Fibroblast of mammary gland (primary cell): ENCODE data around the gene LPXN.

Experiments
- DNase-seq: peaks from one replicate; pipeline ENCODE4 v3.0.0-alpha.2; 2010; ENCODE audit warnings: low read depth
- H3K4me3 ChIP-seq: 2 replicates; pipeline ENCODE4 v1.5.1; 2011; ENCODE audit warnings: low read depth, mild to moderate bottlenecking, low read length, moderate library complexity; ENCODE audit not compliant: control insufficient read depth
- TF ChIP-seq, protein P1 (sequence below): conservative IDR thresholded peaks from 2 replicates; pipeline ENCODE4 v1.5.1; 2011; ENCODE audit warnings: low read depth, low read length, inconsistent platforms; ENCODE audit not compliant: control insufficient read depth, insufficient read depth

The LPXN gene

DNA sequence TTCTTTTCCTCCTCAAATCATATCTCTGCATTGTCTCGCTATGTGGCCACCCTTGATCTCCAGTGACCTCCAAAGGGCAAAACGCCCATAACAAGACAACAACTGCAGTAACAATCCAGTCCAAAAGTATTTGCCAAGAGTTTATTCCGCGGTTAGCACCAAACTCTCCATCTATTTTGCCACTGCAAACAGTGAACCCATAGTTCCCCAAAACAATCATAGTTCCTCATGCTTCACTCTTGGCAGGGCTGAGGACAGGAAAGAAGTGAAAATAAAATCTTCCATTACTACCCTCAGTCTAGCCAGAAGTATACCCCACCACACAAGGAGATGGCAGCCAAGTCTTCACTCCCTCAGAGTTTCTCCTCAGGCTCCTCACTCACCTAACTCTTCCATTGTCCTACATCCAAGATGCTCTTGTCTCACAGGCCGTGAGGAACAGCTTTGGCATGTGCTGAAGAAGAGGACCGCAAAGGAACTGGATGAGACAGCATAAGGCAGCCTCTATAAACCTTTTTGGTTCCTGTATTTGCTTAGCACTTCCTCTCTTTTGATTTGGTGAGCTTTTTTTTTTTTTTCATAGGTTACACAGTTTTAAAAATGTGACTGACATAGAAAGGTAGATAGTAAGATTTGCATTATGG lies at the start of gene LPXN:
Gene LPXN (minus strand): TSS at position 480 of the 644 bp plus-strand sequence. CDS start 84 bp downstream, at position 396.
- TF ChIP-seq, protein P1, sequence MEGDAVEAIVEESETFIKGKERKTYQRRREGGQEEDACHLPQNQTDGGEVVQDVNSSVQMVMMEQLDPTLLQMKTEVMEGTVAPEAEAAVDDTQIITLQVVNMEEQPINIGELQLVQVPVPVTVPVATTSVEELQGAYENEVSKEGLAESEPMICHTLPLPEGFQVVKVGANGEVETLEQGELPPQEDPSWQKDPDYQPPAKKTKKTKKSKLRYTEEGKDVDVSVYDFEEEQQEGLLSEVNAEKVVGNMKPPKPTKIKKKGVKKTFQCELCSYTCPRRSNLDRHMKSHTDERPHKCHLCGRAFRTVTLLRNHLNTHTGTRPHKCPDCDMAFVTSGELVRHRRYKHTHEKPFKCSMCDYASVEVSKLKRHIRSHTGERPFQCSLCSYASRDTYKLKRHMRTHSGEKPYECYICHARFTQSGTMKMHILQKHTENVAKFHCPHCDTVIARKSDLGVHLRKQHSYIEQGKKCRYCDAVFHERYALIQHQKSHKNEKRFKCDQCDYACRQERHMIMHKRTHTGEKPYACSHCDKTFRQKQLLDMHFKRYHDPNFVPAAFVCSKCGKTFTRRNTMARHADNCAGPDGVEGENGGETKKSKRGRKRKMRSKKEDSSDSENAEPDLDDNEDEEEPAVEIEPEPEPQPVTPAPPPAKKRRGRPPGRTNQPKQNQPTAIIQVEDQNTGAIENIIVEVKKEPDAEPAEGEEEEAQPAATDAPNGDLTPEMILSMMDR, result no peak
- DNase-seq, result peak; percentile 81
- H3K4me3 ChIP-seq, result peak within 1 kb of the TSS; percentile 38

DNA sequence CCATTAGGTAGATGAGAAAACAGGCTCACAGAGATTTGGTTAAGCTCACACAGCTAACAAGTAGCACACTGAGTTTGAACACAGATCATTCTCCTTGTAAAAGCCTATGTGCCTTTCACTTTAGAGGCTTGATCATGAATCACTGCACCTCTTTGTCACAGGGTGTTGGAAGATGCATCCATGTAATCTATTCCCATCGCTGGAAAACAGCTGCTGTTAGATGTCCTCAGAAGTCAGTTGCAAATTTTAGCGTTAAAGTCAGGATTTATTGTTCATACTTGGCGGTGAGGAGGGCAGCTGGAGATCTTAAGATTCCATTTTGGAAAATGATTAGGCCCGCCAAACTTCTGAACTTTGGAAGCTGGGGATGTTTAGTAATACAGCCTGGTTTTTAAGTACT lies 49.4 kb upstream of the LPXN start:
- peak; percentile 57 for DNase-seq
- H3K4me3 ChIP-seq, result no peak overlapping the region
- TF ChIP-seq, protein P1, result no peak

DNA sequence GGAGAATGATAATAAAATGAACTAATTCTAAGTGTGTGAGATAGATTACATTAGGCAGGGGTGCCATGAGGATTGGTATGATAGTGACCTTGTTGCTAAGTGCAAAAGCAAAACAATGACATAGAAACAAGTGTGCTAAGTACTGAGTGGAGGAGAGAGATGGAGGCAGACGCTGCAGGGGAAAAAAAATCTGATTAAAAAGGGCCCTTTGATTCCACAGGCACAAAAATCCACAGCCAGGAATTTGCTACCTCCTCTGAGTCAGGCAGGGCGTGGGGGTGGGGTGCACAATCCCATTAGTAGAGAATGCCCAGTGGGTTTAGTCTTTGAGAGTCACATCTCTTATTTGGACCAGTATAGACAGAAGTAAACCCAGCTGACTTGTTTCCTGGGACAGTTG lies 46.7 kb upstream of the LPXN start, which contains the start of gene CNTF:
Gene CNTF (plus strand): TSS at position 322 of the 400 bp plus-strand sequence. CDS start 88 bp downstream, outside the sequence.
- DNase-seq, result peak; percentile 3
- no peak within 1 kb of the TSS for H3K4me3 ChIP-seq

DNA sequence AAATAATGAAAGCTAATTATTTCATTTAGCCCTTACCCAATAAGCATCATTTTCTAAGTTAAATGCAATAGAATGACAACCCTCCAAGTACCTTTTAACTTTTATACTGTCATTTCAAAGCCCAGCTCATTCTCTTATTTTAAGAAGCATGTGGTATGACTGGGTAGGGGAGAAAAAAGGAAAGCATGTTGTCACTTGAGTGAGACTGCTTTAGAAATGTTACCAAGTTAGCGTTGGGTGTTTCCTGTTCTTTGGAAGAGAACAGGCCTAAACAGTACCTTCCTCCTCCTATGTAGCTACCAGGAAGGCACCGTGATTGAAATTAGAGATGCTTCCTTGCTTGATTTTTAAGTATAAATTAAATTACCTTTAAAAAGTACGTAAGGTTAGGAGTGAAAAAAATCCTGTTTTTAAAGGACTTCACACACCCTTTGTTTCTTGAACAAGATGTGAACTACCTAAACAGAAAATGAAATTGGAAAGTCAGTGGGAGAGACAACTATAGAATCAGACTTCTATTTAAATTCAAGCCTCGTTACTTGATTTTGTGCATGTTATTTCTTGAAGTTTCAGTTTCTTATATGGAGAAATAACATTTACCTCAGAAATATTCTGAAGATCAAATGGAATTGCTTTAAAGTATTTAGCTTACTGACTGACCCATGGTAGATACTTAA lies 46.1 kb upstream of the LPXN start:
- TF ChIP-seq, protein P1, result no peak
- no peak for DNase-seq
- no peak overlapping the region for H3K4me3 ChIP-seq

More for the DNA sequence above, 46.7 kb upstream of the LPXN start, which contains the start of gene CNTF:
- TF ChIP-seq, protein P1, result no peak

DNA sequence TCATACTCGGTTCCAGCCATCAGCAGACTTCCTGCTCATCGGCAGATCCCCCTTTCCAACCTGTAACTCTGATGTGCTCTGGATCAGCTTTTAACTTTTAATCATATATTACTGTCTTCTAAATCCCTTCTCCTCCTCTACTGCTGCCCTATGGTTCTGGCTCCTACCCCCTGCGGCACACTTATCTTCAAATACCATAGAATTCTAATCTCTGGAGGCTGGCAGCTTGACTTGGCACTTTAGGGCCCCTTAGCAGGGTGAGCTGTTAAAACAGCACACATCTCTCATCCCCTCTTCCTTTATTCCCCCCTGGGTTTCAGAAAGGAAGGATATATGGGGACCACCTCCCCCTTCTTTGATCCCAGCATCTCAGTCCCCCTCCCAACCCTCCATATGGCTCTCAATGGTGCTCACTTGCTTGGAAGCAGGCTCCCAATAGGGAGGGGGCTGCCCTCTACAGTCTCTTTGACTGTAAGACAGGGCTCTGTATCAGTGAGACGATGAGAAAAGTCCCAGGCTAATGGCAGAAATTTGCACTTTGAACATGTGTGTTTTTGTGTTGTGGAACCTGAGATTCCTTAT lies 42.4 kb upstream of the LPXN start:
- TF ChIP-seq, protein P1, result peak; percentile 8
- no peak overlapping the region for H3K4me3 ChIP-seq
- DNase-seq, result no peak

DNA sequence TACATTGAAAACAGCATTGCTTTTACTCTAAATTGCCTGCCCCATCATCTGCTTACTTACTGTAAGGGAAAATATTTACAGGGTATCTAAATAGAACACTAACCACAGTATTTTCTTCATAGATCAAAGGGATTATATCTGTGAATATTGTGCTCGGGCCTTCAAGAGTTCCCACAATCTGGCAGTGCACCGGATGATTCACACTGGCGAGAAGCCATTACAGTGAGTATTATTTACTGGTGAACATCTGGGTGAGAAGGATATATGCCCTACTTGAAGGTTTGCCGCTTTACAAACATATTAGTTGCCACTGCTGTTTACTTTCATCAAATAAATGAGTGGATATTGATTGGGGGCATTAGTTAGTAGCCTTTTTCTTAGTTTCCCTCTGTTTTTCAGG lies 40.9 kb upstream of the LPXN start:
- peak; percentile 96 for DNase-seq
- no peak overlapping the region for H3K4me3 ChIP-seq
- TF ChIP-seq, protein P1, result no peak
